Measurements from ENCODE around the gene POLD4.
A peak's percentile ranks its signal among the peaks of the same experiment; 100 is the strongest.

The POLD4 gene

DNA sequence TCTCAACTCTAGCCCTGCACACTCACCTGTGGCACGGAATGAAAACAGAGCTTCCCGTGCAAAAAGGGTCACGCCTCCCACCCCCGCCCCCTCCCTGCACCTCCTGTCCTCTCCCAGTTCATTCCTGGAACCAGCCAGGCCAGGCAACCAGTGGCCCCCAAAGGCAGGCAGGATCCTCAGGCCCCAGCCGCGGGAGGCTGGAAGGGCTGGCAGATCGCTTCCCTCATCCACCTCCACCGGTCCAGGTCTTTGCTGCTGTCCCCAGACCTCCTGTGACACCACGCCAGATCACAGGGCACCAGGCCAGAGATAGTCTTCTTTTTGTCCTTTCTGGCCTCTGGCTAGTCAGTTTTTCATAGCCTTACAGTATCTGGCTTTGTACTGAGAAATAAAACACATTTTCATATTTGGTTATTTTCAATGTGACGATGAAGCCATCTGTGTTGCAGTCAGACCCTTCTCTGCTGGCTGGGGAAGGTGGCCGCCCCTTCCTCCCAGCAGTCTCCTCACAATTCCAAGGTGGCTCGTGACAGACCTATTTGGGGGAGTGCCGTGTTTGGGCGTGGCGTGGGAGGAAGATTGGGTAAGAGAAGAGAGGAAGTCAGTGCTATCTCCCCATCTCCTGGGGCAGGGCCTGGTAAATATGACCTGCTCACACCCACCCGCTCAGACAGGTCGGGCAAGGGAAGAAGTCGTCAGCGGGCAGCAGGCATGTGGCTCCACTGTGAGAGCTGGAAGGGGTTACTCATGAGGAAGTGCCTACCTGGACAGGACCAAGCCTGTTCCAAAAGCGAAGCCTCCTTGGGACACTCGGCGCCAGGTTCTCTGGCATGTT lies 40.9 kb downstream of the POLD4 start:
- Histone ChIP-seq H3K9me3 (ENCODE audit: control insufficient read depth, insufficient read depth, low read length) (no peaks in the 10 kb centered on the region), H3K4me1 (ENCODE audit: insufficient read depth, low read length) (no peaks in the 10 kb centered on the region), H3K9ac (ENCODE audit: low read depth, low read length) (no peak overlapping the region), H3K36me3 (ENCODE audit: insufficient read depth, low read length) (no peaks in the 10 kb centered on the region)

DNA sequence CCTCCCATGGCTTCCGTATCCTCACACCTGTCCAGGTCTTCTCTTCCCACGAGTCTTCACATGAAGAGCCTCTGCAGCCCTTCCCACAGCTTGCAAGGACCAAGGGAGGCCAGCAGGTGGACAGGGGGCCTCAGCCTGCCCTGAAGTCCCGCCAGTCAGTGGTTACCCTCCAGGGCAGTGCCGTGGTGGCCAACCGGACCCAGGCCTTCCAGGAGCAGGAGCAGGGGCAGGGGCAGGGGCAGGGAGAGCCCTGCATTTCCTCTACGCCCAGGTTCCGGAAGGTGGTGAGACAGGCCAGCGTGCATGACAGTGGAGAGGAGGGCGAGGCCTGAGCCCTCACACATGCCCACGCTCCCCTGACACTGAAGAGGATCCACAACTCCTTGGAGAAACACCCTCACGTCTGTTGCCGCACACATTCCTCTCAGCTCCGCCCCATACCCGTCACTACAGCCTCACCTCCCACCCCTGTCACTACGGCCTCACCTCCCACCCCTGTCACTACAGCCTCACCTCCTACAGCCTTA lies 41.7 kb downstream of the POLD4 start:
- Histone ChIP-seq H3K36me3 (ENCODE audit: insufficient read depth, low read length) (no peaks in the 10 kb centered on the region), H3K9me3 (ENCODE audit: control insufficient read depth, insufficient read depth, low read length) (no peaks in the 10 kb centered on the region), H3K9ac (ENCODE audit: low read depth, low read length) (no peak overlapping the region), H3K4me1 (ENCODE audit: insufficient read depth, low read length) (no peaks in the 10 kb centered on the region)

DNA sequence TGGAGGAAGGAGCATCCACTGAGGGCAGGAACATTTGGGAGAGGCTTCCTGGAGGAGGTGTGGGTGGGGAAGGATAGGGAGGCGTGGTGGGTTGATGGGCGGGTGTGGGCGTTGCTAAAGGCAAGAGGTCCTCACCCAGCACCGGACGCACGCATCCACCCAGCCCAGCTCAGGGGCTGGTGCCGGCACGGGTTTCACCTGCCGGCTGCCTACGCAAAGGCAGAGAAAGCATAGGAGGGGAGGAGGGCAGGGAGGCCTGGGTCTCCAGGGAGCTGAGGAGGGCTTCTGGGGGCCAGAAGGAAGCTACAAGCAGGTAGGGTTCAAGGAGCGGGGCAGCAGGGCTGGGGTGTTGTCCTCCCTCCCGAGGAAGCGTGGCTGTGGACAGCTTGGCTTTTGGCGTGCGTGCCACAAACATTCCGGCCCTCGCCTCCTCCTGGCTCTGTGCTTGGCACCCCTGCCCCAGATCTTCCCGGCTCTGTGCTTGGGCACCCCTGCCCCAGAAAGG lies 42.2 kb downstream of the POLD4 start:
- Histone ChIP-seq H3K36me3 (ENCODE audit: insufficient read depth, low read length) (no peaks in the 10 kb centered on the region), H3K9me3 (ENCODE audit: control insufficient read depth, insufficient read depth, low read length) (no peaks in the 10 kb centered on the region), H3K9ac (ENCODE audit: low read depth, low read length) (no peak overlapping the region), H3K4me1 (ENCODE audit: insufficient read depth, low read length) (no peaks in the 10 kb centered on the region)

DNA sequence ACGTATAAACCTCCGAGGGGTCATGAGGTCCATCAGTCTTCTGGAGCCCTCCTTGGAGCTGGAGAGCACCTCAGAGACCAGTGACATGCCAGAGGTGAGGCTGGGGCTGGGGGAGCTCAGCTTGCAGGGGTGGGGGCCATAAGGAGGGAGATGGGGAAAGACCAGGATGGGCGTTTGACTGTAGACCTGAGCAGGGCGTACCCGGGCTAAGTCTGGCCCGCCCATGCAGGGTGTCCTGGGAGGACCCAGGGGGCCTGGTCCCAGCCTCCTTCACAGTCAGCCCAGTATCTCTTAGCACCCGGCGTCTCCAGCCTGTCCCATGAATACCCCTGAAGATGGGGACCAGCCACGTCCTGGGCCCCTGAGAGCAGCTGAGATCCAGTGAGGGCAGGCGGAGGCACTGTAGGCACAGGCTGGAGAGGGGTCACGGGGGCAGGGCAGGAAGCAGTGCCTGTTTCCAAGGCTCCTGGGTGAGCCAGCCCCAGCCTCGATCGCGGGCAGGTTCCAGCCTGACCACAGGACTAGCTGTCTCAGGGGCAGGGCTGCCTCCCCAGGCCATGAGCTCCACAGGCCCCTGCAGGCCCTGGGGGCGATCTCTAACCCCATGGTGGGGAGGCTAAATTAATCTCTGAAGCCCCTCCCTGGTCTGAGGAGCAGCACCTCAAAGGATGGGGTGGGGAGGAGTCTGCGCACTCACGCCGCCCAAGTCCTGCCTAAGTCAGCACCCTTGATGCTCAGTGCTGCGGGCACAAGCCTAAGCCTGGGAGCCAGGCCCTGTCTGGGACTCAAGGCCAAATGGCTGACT lies 42.9 kb downstream of the POLD4 start:
- Histone ChIP-seq H3K9me3 (ENCODE audit: control insufficient read depth, insufficient read depth, low read length) (no peaks in the 10 kb centered on the region), H3K9ac (ENCODE audit: low read depth, low read length) (no peak overlapping the region), H3K4me1 (ENCODE audit: insufficient read depth, low read length) (no peaks in the 10 kb centered on the region), H3K36me3 (ENCODE audit: insufficient read depth, low read length) (no peaks in the 10 kb centered on the region)

DNA sequence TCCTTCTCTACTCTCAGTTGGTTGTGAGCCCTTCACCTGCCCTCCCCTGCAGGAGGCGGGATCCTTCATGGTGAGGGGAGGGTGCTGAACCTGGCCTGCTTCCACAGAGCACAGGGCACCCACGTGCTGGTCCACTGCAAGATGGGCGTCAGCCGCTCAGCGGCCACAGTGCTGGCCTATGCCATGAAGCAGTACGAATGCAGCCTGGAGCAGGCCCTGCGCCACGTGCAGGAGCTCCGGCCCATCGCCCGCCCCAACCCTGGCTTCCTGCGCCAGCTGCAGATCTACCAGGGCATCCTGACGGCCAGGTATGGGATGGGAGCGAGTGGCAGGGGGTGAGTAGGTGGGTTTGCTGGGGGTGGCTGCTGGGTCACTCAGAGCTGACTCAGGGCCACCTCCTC lies 43.7 kb downstream of the POLD4 start:
- no peaks in the 10 kb centered on the region for H3K9me3 ChIP-seq (ENCODE audit: control insufficient read depth, insufficient read depth, low read length)
- H3K36me3 ChIP-seq (ENCODE audit: insufficient read depth, low read length), result no peaks in the 10 kb centered on the region
- H3K9ac ChIP-seq (ENCODE audit: low read depth, low read length), result no peak overlapping the region
- no peaks in the 10 kb centered on the region for H3K4me1 ChIP-seq (ENCODE audit: insufficient read depth, low read length)

DNA sequence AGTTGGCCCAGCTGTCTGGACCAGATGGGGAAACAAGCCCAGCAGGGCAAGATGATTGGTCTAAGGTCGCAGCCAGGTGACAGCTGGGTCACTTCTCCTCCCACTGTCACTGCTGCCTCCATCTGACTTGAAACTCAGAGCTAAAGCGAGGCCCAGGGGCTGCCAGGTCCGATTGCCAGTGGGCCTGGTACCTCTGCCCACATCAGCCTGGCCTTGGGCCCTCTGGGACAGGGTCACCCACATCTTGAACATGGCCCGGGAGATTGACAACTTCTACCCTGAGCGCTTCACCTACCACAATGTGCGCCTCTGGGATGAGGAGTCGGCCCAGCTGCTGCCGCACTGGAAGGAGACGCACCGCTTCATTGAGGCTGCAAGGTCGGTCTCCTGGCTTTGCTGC lies 44.2 kb downstream of the POLD4 start:
- Histone ChIP-seq H3K36me3 (ENCODE audit: insufficient read depth, low read length) (no peaks in the 10 kb centered on the region), H3K4me1 (ENCODE audit: insufficient read depth, low read length) (no peaks in the 10 kb centered on the region), H3K9ac (ENCODE audit: low read depth, low read length) (no peak overlapping the region), H3K9me3 (ENCODE audit: control insufficient read depth, insufficient read depth, low read length) (no peaks in the 10 kb centered on the region)

DNA sequence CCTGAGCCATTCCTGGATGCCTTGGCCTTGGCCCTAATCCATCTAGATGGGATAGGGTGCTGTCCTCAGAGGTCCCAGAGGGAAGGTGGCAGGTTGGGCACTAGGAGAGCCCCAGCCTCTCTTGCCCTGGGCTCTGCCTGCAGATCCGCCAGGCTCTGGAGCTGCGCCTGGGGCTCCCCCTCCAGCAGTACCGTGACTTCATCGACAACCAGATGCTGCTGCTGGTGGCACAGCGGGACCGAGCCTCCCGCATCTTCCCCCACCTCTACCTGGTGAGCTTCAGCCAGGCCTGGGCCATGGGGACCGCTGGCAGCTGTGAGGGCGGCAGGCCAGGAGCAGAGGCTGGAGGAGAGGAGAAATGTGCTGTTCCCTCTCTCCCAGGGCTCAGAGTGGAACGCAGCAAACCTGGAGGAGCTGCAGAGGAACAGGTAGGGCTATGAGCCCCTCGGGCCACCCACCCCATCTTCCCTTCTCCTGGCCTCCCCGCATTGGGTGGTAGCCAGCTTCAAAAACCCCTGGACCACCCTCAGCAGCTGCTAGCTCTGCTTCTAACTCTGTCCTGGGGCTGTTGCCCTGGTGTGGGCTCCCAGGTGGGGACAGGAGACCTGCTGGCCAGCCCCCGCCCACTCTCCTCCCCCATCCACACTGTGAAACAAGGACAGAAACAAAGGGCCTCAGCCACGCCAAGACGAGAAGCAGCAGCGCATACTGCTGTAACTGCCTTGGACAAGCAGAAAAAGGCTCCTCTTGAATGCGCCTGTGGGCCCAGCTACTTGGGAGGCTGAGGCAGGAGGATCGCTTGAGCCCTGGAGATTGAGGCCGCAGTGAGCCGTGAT lies 45.1 kb downstream of the POLD4 start:
- H3K36me3 ChIP-seq (ENCODE audit: insufficient read depth, low read length), result no peaks in the 10 kb centered on the region
- H3K4me1 ChIP-seq (ENCODE audit: insufficient read depth, low read length), result no peaks in the 10 kb centered on the region
- no peak overlapping the region for H3K9ac ChIP-seq (ENCODE audit: low read depth, low read length)
- H3K9me3 ChIP-seq (ENCODE audit: control insufficient read depth, insufficient read depth, low read length), result no peaks in the 10 kb centered on the region

DNA sequence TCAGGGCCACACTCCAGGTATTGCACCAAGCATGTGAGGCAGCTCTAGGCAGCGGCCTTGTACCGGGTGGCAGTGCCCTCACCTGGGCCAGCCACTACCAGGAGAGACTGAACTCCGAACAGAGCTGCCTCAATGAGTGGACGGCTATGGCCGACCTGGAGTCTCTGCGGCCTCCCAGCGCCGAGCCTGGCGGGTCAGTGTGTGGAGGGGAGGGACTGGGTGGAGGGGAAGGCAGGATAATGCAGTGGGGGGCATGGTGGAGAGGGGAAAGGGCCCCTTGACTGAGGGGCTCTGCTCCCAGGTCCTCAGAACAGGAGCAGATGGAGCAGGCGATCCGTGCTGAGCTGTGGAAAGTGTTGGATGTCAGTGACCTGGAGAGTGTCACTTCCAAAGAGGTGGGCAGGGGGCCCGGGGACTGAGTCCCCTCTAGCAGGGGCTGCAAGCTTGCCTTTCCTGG lies 45.8 kb downstream of the POLD4 start:
- no peaks in the 10 kb centered on the region for H3K4me1 ChIP-seq (ENCODE audit: insufficient read depth, low read length)
- H3K9me3 ChIP-seq (ENCODE audit: control insufficient read depth, insufficient read depth, low read length), result no peaks in the 10 kb centered on the region
- H3K9ac ChIP-seq (ENCODE audit: low read depth, low read length), result no peak overlapping the region
- no peaks in the 10 kb centered on the region for H3K36me3 ChIP-seq (ENCODE audit: insufficient read depth, low read length)

DNA sequence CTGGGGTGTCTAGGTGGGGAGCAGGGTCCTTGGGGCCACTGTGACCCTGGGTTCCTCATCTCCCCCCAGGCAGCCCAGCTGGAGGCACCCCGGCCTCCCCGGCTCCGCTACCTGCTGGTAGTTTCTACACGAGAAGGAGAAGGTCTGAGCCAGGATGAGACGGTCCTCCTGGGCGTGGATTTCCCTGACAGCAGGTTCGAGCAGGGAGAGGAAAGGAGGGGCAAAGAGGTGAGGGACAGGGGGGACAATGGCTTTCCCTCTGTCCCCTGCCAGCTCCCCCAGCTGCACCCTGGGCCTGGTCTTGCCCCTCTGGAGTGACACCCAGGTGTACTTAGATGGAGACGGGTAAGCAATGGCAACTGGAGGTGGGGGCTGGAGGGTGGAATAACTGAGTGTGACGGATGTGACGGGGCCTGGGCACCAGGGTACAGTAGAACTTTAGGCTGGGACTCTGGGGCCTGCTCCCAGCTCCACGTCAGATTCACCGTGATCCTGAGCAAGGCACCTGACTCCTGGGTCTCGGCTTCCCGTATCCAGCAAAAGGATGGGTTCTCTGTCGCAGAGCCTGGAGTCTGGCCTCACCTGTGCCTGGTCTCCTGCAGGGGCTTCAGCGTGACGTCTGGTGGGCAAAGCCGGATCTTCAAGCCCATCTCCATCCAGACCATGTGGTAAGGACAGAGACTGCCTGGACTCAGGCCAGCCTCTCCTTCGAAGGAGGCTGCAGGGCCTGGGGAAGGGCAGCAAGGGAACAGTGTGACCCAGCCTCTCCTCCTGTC lies 46.4 kb downstream of the POLD4 start:
- Histone ChIP-seq H3K36me3 (ENCODE audit: insufficient read depth, low read length) (no peaks in the 10 kb centered on the region), H3K4me1 (ENCODE audit: insufficient read depth, low read length) (no peaks in the 10 kb centered on the region), H3K9ac (ENCODE audit: low read depth, low read length) (no peak overlapping the region), H3K9me3 (ENCODE audit: control insufficient read depth, insufficient read depth, low read length) (no peaks in the 10 kb centered on the region)

DNA sequence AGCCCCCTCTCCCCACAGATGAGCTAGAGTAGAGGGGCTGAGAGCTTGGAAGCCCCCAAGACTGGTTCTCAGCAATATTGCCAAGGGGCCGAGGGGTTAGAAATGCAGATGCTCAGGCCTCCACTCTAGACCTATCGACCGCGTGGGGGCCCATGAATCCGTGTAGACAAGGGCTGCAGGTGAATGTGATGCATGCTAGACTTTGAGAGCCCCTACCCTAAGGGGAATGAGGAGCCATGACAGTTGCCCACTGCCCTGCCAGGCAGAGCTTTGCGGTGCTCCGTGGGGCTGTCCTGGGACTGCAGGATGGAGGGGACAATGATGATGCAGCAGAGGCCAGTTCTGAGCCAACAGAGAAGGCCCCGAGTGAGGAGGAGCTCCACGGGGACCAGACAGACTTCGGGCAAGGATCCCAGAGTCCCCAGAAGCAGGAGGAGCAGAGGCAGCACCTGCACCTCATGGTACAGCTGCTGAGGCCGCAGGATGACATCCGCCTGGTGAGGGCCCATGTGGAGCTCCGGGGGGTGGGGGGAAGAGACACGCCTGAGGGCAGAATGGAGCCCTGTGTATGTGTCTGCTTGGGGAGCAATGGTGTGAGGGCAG lies 48.7 kb downstream of the POLD4 start:
- Histone ChIP-seq H3K9ac (ENCODE audit: low read depth, low read length) (peak overlapping the region; percentile 71; the same call in 1 of the 2 replicates), H3K36me3 (ENCODE audit: insufficient read depth, low read length) (peaks cover 5% of the 10 kb centered on the region; the same call in 1 of the 2 replicates), H3K4me1 (ENCODE audit: insufficient read depth, low read length) (no peaks in the 10 kb centered on the region), H3K9me3 (ENCODE audit: control insufficient read depth, insufficient read depth, low read length) (no peaks in the 10 kb centered on the region)

DNA sequence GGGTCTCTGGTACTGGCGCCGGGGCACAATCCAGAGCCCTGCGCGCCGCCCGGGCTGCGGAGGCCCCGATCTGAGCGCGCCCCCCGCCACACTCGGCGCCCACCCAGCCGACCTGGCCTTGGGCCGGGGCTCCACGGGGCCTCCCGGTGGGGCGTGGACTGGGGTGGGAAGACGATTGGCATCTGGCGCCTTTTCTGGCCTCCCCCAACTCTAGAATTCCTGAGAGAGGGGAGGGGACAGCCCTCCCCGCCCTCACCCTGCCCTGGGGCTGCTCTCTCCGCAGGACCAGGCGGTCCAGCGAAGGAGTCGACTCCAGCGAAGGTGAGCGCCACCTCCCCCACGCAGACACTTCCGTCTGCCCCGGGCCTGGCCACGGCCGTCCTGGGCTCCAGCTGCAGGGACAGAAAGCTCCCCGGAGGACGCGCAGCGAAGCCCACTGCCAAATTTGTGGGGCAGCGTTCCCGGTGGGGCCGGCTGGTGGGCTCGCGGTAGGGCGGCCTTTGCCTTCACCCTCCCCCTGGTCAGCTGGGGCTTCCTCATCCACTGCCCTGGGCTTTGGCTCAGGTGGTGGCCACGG lies 49.4 kb downstream of the POLD4 start:
- peak overlapping the region; percentile 71 for H3K9ac ChIP-seq (ENCODE audit: low read depth, low read length)
- H3K4me1 ChIP-seq (ENCODE audit: insufficient read depth, low read length), result no peaks in the 10 kb centered on the region
- peaks cover 5% of the 10 kb centered on the region; the same call in 1 of the 2 replicates for H3K36me3 ChIP-seq (ENCODE audit: insufficient read depth, low read length)

DNA sequence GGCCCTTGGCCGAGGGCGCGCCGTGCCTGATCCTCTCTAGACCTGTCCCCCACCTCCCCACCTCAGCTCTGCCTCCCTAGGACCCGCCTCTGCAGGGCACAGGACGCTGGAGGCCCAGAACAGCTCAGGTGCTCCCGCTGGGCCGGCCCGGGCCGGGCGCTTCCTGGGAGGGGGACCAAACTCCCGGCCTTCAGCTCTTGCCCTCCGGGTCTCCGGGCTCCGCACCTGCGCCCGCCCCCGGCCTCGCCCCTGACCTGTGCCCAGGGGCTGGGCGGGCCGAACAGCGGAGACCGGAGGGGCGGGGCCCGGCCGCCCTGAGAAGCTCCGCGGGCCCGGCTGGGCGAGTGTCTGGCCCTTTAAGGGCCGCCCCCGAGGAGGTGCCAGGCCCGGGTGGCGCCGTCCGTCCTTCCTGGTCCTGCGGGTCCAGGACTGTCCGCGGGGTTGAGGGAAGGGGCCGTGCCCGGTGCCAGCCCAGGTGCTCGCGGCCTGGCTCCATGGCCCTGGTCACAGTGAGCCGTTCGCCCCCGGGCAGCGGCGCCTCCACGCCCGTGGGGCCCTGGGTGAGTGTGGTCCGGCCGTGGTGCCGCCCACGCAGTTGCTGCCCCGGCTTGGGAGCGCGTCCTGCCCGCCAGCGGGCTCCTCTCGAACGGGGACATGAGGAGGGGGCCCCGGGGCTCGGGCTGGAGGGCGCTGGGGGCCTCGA lies 50.1 kb downstream of the POLD4 start, which contains the start of gene SSH3:
SSH3 (plus strand) TSS at position 399 of the 703 bp plus-strand sequence; CDS start at position 495, 96 bp downstream.
- H3K4me1 ChIP-seq (ENCODE audit: insufficient read depth, low read length), result no peaks in the 10 kb centered on the region
- H3K9ac ChIP-seq (ENCODE audit: low read depth, low read length), result peak within 1 kb of the TSS; percentile 71
- peaks cover 5% of the 10 kb centered on the region; the same call in 1 of the 2 replicates for H3K36me3 ChIP-seq (ENCODE audit: insufficient read depth, low read length)
- H3K9me3 ChIP-seq (ENCODE audit: control insufficient read depth, insufficient read depth, low read length), result no peaks in the 10 kb centered on the region

More for the DNA sequence above, 49.4 kb downstream of the POLD4 start:
- H3K9me3 ChIP-seq (ENCODE audit: control insufficient read depth, insufficient read depth, low read length), result no peaks in the 10 kb centered on the region
